Epithelial cell of esophagus (primary cell): Measurements from ENCODE around the gene MYO15B.

Experiments used
- DNase-seq: peaks from one replicate; pipeline ENCODE4 v3.0.0; 2010; ENCODE audit warnings: low read depth
- H3K4me3 ChIP-seq: 2 replicates; pipeline ENCODE4 v1.5.1; 2011; ENCODE audit warnings: mild to moderate bottlenecking, low read length, control low read depth
- CTCF ChIP-seq: IDR thresholded peaks from 2 replicates; pipeline ENCODE4 v1.5.1; 2011; ENCODE audit warnings: low read depth, mild to moderate bottlenecking, low read length, control low read depth, inconsistent platforms; ENCODE audit not compliant: insufficient read depth; ENCODE audit errors: missing control alignments

Gene MYO15B

GRCh38 chr17:75647921-75648320 is 60.3 kb downstream of the MYO15B start:
- no peak for DNase-seq
- no peak overlapping the region for H3K4me3 ChIP-seq
- TF ChIP-seq CTCF = no peak

GRCh38 chr17:75649687-75650086 is 62.1 kb downstream of the MYO15B start:
- TF ChIP-seq CTCF = no peak
- DNase-seq = no peak
- H3K4me3 ChIP-seq = no peak overlapping the region

GRCh38 chr17:75650874-75651273 is 63.3 kb downstream of the MYO15B start:
- H3K4me3 ChIP-seq = no peak overlapping the region
- no peak for DNase-seq
- no peak for TF ChIP-seq CTCF

- no peak for TF ChIP-seq CTCF
Measured at GRCh38 chr17:75652341-75652740, 64.7 kb downstream of the MYO15B start.

GRCh38 chr17:75652934-75653549 is 65.4 kb downstream of the MYO15B start:
- peak; percentile 37 for DNase-seq
- H3K4me3 ChIP-seq = no peak overlapping the region

More at GRCh38 chr17:75652341-75652740, 64.7 kb downstream of the MYO15B start:
- no peak for DNase-seq
- no peak overlapping the region for H3K4me3 ChIP-seq

GRCh38 chr17:75654176-75654575 is 66.6 kb downstream of the MYO15B start:
- DNase-seq = peak; percentile 43
- H3K4me3 ChIP-seq = no peak overlapping the region
- peak; percentile 49 for TF ChIP-seq CTCF

More at GRCh38 chr17:75652934-75653549, 65.4 kb downstream of the MYO15B start:
- TF ChIP-seq CTCF = peak; percentile 75

- no peak for TF ChIP-seq CTCF
- H3K4me3 ChIP-seq = no peak overlapping the region
- DNase-seq = no peak
Measured at GRCh38 chr17:75658237-75658636, 70.6 kb downstream of the MYO15B start.
